Left ventricle myocardium inferior (tissue), 1 donor: ENCODE measurements around the gene SKP2. TPM values are rescaled to one million over a fixed set of nuclear protein-coding genes. Genes with fewer than 3 reads are reported as not detected.

Experiments used
- DNase-seq: peaks from one replicate; pipeline ENCODE4 v3.0.0-alpha.2; 2020
- H3K27ac ChIP-seq: fragments of 200-600 bp; replicated peaks from 2 replicates; pipeline ENCODE4 v1.8.0; 2021
- H3K27me3 ChIP-seq: fragments of 200-600 bp; 2 replicates; pipeline ENCODE4 v1.8.0; 2021; ENCODE audit warnings: low read depth
- H3K36me3 ChIP-seq: fragments of 200-600 bp; 2 replicates; pipeline ENCODE4 v1.8.0; 2021
- H3K4me1 ChIP-seq: fragments of 200-600 bp; 2 replicates; pipeline ENCODE4 v1.8.0; 2021
- H3K4me3 ChIP-seq: fragments of 200-600 bp; 2 replicates; pipeline ENCODE4 v1.8.0; 2021; ENCODE audit warnings: mild to moderate bottlenecking, moderate library complexity
- H3K9me3 ChIP-seq: fragments of 200-600 bp; replicated peaks from 2 replicates; pipeline ENCODE4 v1.8.0; 2021
- intact Hi-C: fragments of 100-400 bp; cut with micrococcal nuclease; formaldehyde crosslinking; loops from one replicate; pipeline ENCODE4 v1.11.0; 2022
- long read RNA-seq: library from polyadenylated mRNA; unstranded; transcript quantifications from one replicate; pipeline ENCODE4 v2.0.0, GENCODE V29; 2021
- total RNA-seq: library from RNA; stranded (reverse); fragmentation: NEBNext Ultra II Directional; extraction: Animal tissue kit (Norgen Biotek cat#: 25700); gene quantifications from one replicate; pipeline ENCODE4 v1.2.1, GENCODE V29; 2021
- TF ChIP-seq, protein P1 (sequence below): fragments of 200-600 bp; IDR thresholded peaks from 2 replicates; pipeline ENCODE4 v1.8.0; 2021; ENCODE audit warnings: antibody characterized with exemption, mild to moderate bottlenecking, borderline replicate concordance
- donor health status: DM: no; HTN: yes; CAD: no; lungs with severe emphysema.

The SKP2 gene
- total RNA-seq, result 4.6 TPM
- long read RNA-seq, partial matches to known transcripts, result 1 of 1 reads
- long read RNA-seq, other reads (novel, unspliced or antisense), result 0 of 1 reads

DNA sequence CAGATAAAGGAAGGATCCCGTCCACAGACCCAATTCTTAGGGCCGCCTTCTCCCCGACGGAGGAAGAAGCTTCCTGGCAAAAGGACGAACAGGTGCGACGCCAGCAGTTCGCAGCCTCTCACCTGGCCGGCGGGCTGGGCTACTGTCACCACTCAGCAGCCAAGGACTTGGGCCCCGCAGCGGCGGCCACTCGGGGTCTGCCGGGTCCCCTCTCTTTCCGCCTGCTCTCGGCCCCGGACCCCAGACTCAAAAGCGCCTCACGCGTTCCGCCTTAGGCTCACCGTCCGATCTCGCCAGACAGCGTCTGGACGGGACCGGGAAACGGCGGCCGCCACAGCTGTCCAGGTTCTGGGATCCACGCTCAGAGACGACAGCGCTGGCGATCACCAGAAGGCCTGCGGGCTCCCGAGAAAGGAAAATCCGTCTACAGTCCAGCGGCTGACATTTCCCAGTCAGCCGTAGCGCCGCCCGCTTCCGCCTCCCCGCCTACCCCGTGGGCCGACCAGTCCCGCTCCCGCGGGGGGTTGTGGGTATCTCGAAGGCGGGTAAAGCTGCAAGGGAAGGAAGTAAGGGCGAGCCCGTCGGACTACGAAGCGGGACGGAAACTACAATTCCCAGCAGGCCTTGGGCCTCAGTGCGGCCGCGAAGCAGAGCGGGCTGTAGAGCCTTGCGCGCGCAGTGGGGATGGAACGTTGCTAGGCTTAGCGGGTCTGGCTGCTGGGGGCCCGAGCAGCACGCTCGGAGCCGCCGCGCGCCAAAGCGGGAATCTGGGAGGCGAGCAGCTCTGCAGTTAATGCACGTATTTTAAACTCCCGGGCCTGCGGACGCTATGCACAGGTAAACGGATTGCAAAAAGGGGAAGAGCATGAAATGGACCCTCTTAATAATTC lies at the start of gene SKP2, which contains the start of gene LMBRD2:
Gene SKP2, plus strand, starts transcription at position 678 of the 890 bp plus-strand sequence. Its CDS starts 152 bp downstream, at position 830.
Gene LMBRD2, minus strand, starts transcription at position 454 of the 890 bp plus-strand sequence. CDS start 8,538 bp downstream, outside the sequence.
- no peaks in the 10 kb centered on the region for H3K27me3 ChIP-seq
- TF ChIP-seq, protein P1, sequence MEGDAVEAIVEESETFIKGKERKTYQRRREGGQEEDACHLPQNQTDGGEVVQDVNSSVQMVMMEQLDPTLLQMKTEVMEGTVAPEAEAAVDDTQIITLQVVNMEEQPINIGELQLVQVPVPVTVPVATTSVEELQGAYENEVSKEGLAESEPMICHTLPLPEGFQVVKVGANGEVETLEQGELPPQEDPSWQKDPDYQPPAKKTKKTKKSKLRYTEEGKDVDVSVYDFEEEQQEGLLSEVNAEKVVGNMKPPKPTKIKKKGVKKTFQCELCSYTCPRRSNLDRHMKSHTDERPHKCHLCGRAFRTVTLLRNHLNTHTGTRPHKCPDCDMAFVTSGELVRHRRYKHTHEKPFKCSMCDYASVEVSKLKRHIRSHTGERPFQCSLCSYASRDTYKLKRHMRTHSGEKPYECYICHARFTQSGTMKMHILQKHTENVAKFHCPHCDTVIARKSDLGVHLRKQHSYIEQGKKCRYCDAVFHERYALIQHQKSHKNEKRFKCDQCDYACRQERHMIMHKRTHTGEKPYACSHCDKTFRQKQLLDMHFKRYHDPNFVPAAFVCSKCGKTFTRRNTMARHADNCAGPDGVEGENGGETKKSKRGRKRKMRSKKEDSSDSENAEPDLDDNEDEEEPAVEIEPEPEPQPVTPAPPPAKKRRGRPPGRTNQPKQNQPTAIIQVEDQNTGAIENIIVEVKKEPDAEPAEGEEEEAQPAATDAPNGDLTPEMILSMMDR, result no peak
- no peaks in the 10 kb centered on the region for H3K9me3 ChIP-seq
- H3K27ac ChIP-seq, result peak within 1 kb of the TSS; percentile 90
- H3K4me1 ChIP-seq, result peaks cover 68% of the 10 kb centered on the region
- H3K36me3 ChIP-seq, result peaks cover 21% of the 10 kb centered on the region
- peak within 1 kb of the TSS; percentile 97 for H3K4me3 ChIP-seq
- intact Hi-C loops, result no loop called here
- DNase-seq, result peak; percentile 97

- H3K27ac ChIP-seq, result no peak overlapping the region
- H3K4me3 ChIP-seq, result no peak overlapping the region
- H3K27me3 ChIP-seq, result no peaks in the 10 kb centered on the region
- no peaks in the 10 kb centered on the region for H3K4me1 ChIP-seq
- intact Hi-C loops, result no loop called here
- no peaks in the 10 kb centered on the region for H3K9me3 ChIP-seq
- TF ChIP-seq, protein P1, result no peak
- DNase-seq, result no peak
- peaks cover 85% of the 10 kb centered on the region for H3K36me3 ChIP-seq
Observed at GRCh38 chr5:36105819-36106218, 46.1 kb upstream of the SKP2 start.

- Histone ChIP-seq H3K4me3 (no peak overlapping the region), H3K36me3 (peaks cover 85% of the 10 kb centered on the region), H3K4me1 (no peaks in the 10 kb centered on the region), H3K27me3 (no peaks in the 10 kb centered on the region), H3K27ac (no peak overlapping the region), H3K9me3 (no peaks in the 10 kb centered on the region)
- intact Hi-C loops, result no loop called here
- TF ChIP-seq, protein P1, result no peak
- no peak for DNase-seq
Observed at GRCh38 chr5:36108758-36109460, 43.0 kb upstream of the SKP2 start.

DNA sequence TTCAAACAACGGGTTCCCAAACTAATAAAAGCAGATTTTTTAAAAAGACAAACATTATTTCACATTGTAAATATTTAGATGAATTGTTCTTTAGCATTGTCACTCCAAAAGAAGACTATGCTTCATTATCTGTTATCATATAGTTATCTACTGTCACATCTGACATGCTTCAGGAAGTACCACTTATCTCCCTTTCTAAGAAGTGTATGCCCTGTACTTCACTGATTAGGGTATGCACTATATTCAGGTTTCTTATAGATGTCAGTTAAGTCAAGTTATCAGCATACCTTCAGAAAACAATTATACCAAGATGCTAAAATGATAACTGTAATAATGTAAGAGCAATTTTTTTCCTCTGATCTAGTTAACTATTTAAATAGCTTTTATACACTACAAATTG lies 40.7 kb upstream of the SKP2 start:
- no peaks in the 10 kb centered on the region for H3K9me3 ChIP-seq
- no peak for DNase-seq
- TF ChIP-seq, protein P1, result no peak
- H3K4me1 ChIP-seq, result no peaks in the 10 kb centered on the region
- no peak overlapping the region for H3K4me3 ChIP-seq
- intact Hi-C loops, result no loop called here
- H3K27ac ChIP-seq, result no peak overlapping the region
- peaks cover 84% of the 10 kb centered on the region for H3K36me3 ChIP-seq
- no peaks in the 10 kb centered on the region for H3K27me3 ChIP-seq

- H3K36me3 ChIP-seq, result peaks cover 48% of the 10 kb centered on the region
- no peaks in the 10 kb centered on the region for H3K27me3 ChIP-seq
- DNase-seq, result no peak
- intact Hi-C loops, result no loop called here
- peaks cover 15% of the 10 kb centered on the region for H3K4me1 ChIP-seq
- H3K4me3 ChIP-seq, result no peak overlapping the region
- peaks cover 13% of the 10 kb centered on the region for H3K9me3 ChIP-seq
- no peak overlapping the region for H3K27ac ChIP-seq
- TF ChIP-seq, protein P1, result no peak
Observed at GRCh38 chr5:36125868-36126267, 26.0 kb upstream of the SKP2 start.
